Natural killer cell (primary cell): Measurements from ENCODE around the gene CTRB1. TPM values are rescaled to one million over a fixed set of nuclear protein-coding genes. Genes with fewer than 3 reads are reported as not detected.
"Not testable (repeated sequence)": the region's sequence is repeated elsewhere in the genome, so short reads cannot be mapped to it uniquely, and the experiment has no call there.

ENCODE experiments used
- ATAC-seq, 3 donors: fragments of 150-1000 bp in 2 of 3; fragments of 200-7000 bp in 1 of 3; cut with Tn5 transposase; 1 replicate in 1 of 3; 2 replicates in 2 of 3; pipeline ENCODE4 v1.10.0; 2021; ENCODE audit warnings: mild to moderate bottlenecking in 2 of 3, moderate library complexity in 2 of 3
- DNase-seq, 2 donors: peaks; one replicate each; pipeline versions ENCODE4 v3.0.0 to v3.0.0-alpha.2; 2013 to 2021; ENCODE audit warnings: mixed read lengths in 1 of 2
- H3K27ac ChIP-seq: one replicate; pipeline ENCODE4 v1.5.1; 2013; ENCODE audit warnings: mild to moderate bottlenecking, low read length
- H3K27me3 ChIP-seq: one replicate; pipeline ENCODE4 v1.6.1; 2013; ENCODE audit warnings: low read length; ENCODE audit not compliant: control insufficient read depth, insufficient read depth
- H3K36me3 ChIP-seq: one replicate; pipeline ENCODE4 v1.6.1; 2013; ENCODE audit warnings: low read length; ENCODE audit not compliant: control insufficient read depth, insufficient read depth
- H3K4me1 ChIP-seq: one replicate; pipeline ENCODE4 v1.6.1; 2013; ENCODE audit warnings: low read length; ENCODE audit not compliant: control insufficient read depth, insufficient read depth
- H3K4me3 ChIP-seq: one replicate; pipeline ENCODE4 v1.5.1; 2013; ENCODE audit warnings: low read length
- H3K9me3 ChIP-seq: one replicate; pipeline ENCODE4 v1.6.1; 2013; ENCODE audit warnings: low read length; ENCODE audit not compliant: control insufficient read depth, insufficient read depth
- H3K27ac Mint-ChIP-seq, 2 donors: one replicate each; pipeline ENCODE4 v1.8.0; 2022; ENCODE audit warnings: mild to moderate bottlenecking in 2 of 2, mixed read lengths in 2 of 2, moderate library complexity in 1 of 2
- H3K27me3 Mint-ChIP-seq, 2 donors: one replicate each; pipeline ENCODE4 v1.8.0; 2022; ENCODE audit warnings: low read depth in 2 of 2, mixed read lengths in 2 of 2
- H3K36me3 Mint-ChIP-seq: one replicate; pipeline ENCODE4 v1.8.0; 2022; ENCODE audit warnings: mixed read lengths
- H3K4me1 Mint-ChIP-seq, 2 donors: one replicate each; pipeline ENCODE4 v1.8.0; 2022; ENCODE audit warnings: mixed read lengths in 2 of 2
- H3K4me3 Mint-ChIP-seq: one replicate; pipeline ENCODE4 v1.8.0; 2022; ENCODE audit warnings: mild to moderate bottlenecking, moderate library complexity, mixed read lengths
- H3K9me3 Mint-ChIP-seq, 2 donors: one replicate each; pipeline ENCODE4 v1.8.0; 2022; ENCODE audit warnings: mixed read lengths in 2 of 2
- WGBS: methylation state at CpG from one replicate; pipeline ENCODE4 v1.1.7; 2013; ENCODE audit warnings: missing lambda C conversion rate; ENCODE audit not compliant: insufficient coverage; 5-methylcytosine and 5-hydroxymethylcytosine counted together
- intact Hi-C: fragments of 100-400 bp; cut with micrococcal nuclease; formaldehyde crosslinking; loops from one replicate; pipeline ENCODE4 v1.14.2; 2022
- total RNA-seq, 4 donors: library from RNA; stranded (reverse); fragments of 120-200 nt in 1 of 4; gene quantifications; one replicate each; pipeline versions ENCODE4 v1.2.3 to v1.2.4, GENCODE V29; 2013 to 2022
- TF ChIP-seq, protein P1 (sequence below): fragments of 200-600 bp; IDR thresholded peaks from one replicate; pipeline ENCODE4 v1.8.0; 2022; ENCODE audit warnings: antibody characterized with exemption

The CTRB1 gene
- total RNA-seq, 3 donors from 2014 or later (not counting 1 experiment from before 2014, with no cell fraction given): not detected

DNA sequence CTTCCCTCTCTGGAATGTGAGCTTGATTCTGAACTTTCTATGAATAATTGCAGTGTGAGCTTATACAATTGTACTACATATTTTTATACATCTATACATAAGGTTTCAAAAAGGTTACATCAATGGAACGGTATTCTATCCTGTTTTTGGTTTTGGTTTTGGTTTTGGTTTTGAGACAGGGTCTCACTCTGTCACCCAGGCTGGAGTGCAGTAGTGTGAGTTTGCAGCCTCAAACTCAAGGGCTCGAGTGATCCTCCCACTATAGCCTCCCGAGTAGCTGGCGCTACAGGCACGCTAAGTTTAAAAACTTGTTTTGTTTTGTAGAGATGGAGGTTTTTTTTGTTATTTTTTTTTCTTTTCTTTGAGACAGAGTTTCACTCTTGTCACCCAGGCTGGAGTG, 1.1 kb downstream of the CTRB1 start:
- peak in 1 of 2 donors; percentile 34 for DNase-seq
- 18% methylated on average over 3 of the region's 5 CpGs for WGBS
- ATAC-seq: peak; percentile 78 to 98 (median 90)
- H3K9me3 Mint-ChIP-seq: no peaks in the 10 kb centered on the region
- peak overlapping the region in 1 of 2 donors; percentile 86 for H3K27ac Mint-ChIP-seq
- Histone ChIP-seq H3K27ac (peak overlapping the region; percentile 35), H3K36me3 (no peaks in the 10 kb centered on the region), H3K4me3 (peak overlapping the region; percentile 10), H3K4me1 (peaks cover 6% of the 10 kb centered on the region), H3K27me3 (no peaks in the 10 kb centered on the region), H3K9me3 (no peaks in the 10 kb centered on the region)
- TF ChIP-seq, protein P1, sequence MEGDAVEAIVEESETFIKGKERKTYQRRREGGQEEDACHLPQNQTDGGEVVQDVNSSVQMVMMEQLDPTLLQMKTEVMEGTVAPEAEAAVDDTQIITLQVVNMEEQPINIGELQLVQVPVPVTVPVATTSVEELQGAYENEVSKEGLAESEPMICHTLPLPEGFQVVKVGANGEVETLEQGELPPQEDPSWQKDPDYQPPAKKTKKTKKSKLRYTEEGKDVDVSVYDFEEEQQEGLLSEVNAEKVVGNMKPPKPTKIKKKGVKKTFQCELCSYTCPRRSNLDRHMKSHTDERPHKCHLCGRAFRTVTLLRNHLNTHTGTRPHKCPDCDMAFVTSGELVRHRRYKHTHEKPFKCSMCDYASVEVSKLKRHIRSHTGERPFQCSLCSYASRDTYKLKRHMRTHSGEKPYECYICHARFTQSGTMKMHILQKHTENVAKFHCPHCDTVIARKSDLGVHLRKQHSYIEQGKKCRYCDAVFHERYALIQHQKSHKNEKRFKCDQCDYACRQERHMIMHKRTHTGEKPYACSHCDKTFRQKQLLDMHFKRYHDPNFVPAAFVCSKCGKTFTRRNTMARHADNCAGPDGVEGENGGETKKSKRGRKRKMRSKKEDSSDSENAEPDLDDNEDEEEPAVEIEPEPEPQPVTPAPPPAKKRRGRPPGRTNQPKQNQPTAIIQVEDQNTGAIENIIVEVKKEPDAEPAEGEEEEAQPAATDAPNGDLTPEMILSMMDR: no peak
- H3K4me1 Mint-ChIP-seq: peaks cover 0 to 12% of the 10 kb centered on the region in 2 donors
- intact Hi-C loops: no loop called here
- H3K4me3 Mint-ChIP-seq: peak overlapping the region; percentile 76
- H3K27me3 Mint-ChIP-seq: no peaks in the 10 kb centered on the region
- no peaks in the 10 kb centered on the region for H3K36me3 Mint-ChIP-seq

DNA sequence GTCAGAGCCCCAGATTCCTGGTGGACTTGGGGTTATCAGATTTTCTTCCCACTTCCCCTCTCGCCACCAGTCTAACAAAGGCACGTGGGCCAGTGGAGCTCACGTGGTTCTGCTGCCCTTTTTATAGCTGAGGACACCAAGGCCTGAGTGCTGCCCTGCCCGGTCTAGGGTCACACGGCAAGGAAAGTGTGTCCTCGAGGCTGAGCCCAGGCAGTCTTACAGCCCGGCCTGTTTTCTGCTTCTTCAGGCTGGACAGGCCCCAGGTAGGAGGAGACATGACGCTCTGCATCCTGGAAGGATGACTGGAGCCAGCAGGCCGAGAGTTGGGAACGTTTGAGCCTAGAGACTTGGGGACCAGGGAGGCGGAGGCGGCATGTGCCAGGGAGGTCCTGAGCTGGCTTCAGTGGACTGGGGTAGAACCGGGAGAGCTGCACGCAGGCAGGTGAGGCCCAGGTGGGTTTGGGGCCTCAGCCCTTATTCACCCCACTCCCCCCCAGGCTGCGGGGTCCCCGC, 3.5 kb downstream of the CTRB1 start:
- intact Hi-C loops: no loop called here
- H3K36me3 Mint-ChIP-seq: no peaks in the 10 kb centered on the region
- H3K4me1 Mint-ChIP-seq: peaks cover 0 to 12% of the 10 kb centered on the region in 2 donors
- DNase-seq: no peak
- TF ChIP-seq, protein P1: no peak
- H3K4me1 ChIP-seq: peaks cover 6% of the 10 kb centered on the region
- H3K4me3 ChIP-seq: no peak overlapping the region
- no peak overlapping the region for H3K27ac Mint-ChIP-seq
- no peak overlapping the region for H3K4me3 Mint-ChIP-seq
- H3K9me3 ChIP-seq: no peaks in the 10 kb centered on the region
- H3K36me3 ChIP-seq: no peaks in the 10 kb centered on the region
- H3K27ac ChIP-seq: no peak overlapping the region
- H3K27me3 ChIP-seq: no peaks in the 10 kb centered on the region
- H3K27me3 Mint-ChIP-seq: peaks cover 0 to under 1% of the 10 kb centered on the region in 2 donors
- 82% methylated on average over 14 of the region's 16 CpGs for WGBS
- ATAC-seq: no peak
- H3K9me3 Mint-ChIP-seq: no peaks in the 10 kb centered on the region

DNA sequence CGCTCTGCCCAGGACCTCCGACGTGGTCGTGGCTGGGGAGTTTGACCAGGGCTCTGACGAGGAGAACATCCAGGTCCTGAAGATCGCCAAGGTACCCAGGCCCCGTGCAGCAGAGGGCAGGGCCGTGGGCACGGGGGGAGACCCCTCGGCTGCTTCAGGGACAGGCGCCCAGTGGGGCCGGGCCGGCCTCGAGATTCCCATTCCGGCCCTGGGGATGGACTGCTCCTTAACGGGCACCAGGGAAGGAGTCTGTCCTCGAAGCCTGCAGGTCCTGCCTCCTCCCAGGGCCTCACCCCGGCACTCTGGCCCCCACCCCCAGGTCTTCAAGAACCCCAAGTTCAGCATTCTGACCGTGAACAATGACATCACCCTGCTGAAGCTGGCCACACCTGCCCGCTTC, 4.3 kb downstream of the CTRB1 start:
- peaks cover 0 to 12% of the 10 kb centered on the region in 2 donors for H3K4me1 Mint-ChIP-seq
- DNase-seq, H3K27me3 ChIP-seq, H3K9me3 ChIP-seq, ATAC-seq, H3K9me3 Mint-ChIP-seq, H3K4me3 Mint-ChIP-seq, H3K36me3 Mint-ChIP-seq, H3K27ac ChIP-seq, H3K27ac Mint-ChIP-seq, H3K4me1 ChIP-seq, H3K4me3 ChIP-seq, H3K27me3 Mint-ChIP-seq, H3K36me3 ChIP-seq, intact Hi-C loops: not testable (repeated sequence)
- WGBS: 94% methylated on average over 8 of the region's 20 CpGs

DNA sequence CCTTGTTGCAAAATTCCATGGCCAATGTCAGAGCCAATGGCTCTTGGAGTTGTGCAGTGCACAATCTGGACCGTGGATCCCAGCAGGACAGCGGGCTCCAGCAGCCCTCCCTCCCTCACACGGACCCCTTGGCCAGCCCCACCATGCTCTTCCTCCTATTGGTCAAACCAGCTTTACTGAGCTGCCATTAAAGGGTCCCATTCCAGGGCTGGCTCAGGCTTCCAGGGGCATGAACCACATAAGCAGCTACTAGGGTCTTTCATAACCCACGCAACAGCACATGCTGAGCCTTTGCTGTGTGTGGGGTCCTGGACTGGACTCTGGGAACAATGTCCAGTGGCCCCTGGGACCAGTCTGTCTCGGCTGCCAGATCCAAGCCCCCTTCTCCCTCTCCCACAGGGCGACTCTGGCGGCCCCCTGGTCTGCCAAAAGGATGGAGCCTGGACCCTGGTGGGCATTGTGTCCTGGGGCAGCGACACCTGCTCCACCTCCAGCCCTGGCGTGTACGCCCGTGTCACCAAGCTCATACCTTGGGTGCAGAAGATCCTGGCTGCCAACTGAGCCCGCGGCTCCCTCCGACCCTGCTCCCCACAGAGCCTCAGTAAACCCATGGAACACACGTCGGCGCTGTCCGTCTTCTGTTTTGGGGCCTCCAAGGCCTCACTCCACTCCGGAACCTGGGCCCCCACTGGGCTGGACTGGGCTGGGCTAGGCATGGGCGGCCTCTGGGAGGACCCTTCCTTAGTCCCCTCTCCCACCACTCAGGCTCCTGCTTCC, 5.7 kb downstream of the CTRB1 start:
- no peaks in the 10 kb centered on the region for H3K36me3 Mint-ChIP-seq
- Histone ChIP-seq H3K36me3 (no peaks in the 10 kb centered on the region), H3K27ac (no peak overlapping the region), H3K9me3 (no peaks in the 10 kb centered on the region), H3K27me3 (no peaks in the 10 kb centered on the region), H3K4me1 (peaks cover under 1% of the 10 kb centered on the region), H3K4me3 (no peak overlapping the region)
- no peak overlapping the region for H3K4me3 Mint-ChIP-seq
- intact Hi-C loops: loop anchor here (2.0 kb wide), 1 partner anchor 18 kb away; the partner anchor contains the start of gene CTRB2
- ATAC-seq (no peak), DNase-seq (no peak)
- WGBS: 86% methylated on average over 20 of the region's 20 CpGs
- H3K9me3 Mint-ChIP-seq: no peaks in the 10 kb centered on the region
- peaks cover 0 to 3% of the 10 kb centered on the region in 2 donors for H3K27me3 Mint-ChIP-seq
- H3K27ac Mint-ChIP-seq: no peak overlapping the region
- peaks cover 0 to 9% of the 10 kb centered on the region in 2 donors for H3K4me1 Mint-ChIP-seq
- TF ChIP-seq, protein P1: no peak
